ENCODE data around the gene CFL2. TPM values are rescaled to one million over a fixed set of nuclear protein-coding genes. Genes with fewer than 3 reads are reported as not detected.
A peak's percentile ranks its signal among the peaks of the same experiment; 100 is the strongest.

The CFL2 gene
- total and polyA plus RNA-seq, 2 of the 13 experiments (the other 11 are each of a cell fraction or from before 2014, with no cell fraction given) = 114 to 158 TPM

- no peak for FAIRE-seq
- intact Hi-C loops (cut with micrococcal nuclease; ENCODE audit: unreplicated experiment) = no loop called here
- no TSS peak for BruUV-seq (replicated peaks)
Observed at GRCh38 chr14:34749408-34749807, 35.0 kb upstream of the CFL2 start.

GRCh38 chr14:34742270-34743115 is 28.1 kb upstream of the CFL2 start:
- Histone ChIP-seq H3K4me1 (ENCODE audit: insufficient read depth, low read length) (peaks cover 7% of the 10 kb centered on the region; the same call in 1 of the 2 replicates), H3K9me3 (ENCODE audit: low read length) (no peaks in the 10 kb centered on the region), H3K9ac (ENCODE audit: insufficient read depth, low read depth, low read length) (no peak overlapping the region), H3K27me3 (ENCODE audit: control insufficient read depth in 1 of 2, insufficient read depth in 2 of 2, low read length in 2 of 2) (no peaks in the 10 kb centered on the region), H3K4me2 (ENCODE audit: low read depth, low read length) (peak overlapping the region; percentile 26; the same call in 1 of the 2 replicates), H2AFZ (ENCODE audit: low read length) (no peak overlapping the region), H3K4me3 (replicated peaks in 1 of 3; ENCODE audit: insufficient read depth in 1 of 3, low read depth in 2 of 3, low read length in 3 of 3) (no peak overlapping the region), H3K27ac (ENCODE audit: extremely low read length, insufficient read depth, low read length) (no peak overlapping the region), H4K20me1 (ENCODE audit: insufficient read depth, low read length) (no peaks in the 10 kb centered on the region), H3K36me3 (replicated peaks in 1 of 2; ENCODE audit: control insufficient read depth in 1 of 2, insufficient read depth in 2 of 2, low read length in 2 of 2) (no peaks in the 10 kb centered on the region), H3K79me2 (ENCODE audit: insufficient read depth, low read length) (no peaks in the 10 kb centered on the region)
- WGBS (ENCODE audit: low lambda C conversion rate) = 38% methylated on average over 8 of the region's 8 CpGs
- FAIRE-seq (no peak), ATAC-seq (peak; percentile 55), DNase-seq (ENCODE audit: low spot score) (no peak)
- ChIA-PET POLR2A (interaction anchor here (0.7 to 1.3 kb wide), 2 partner anchors 19 to 28 kb away, joined by 3 to 4 read pairs; partner anchors contain the start of gene CFL2), CTCF (ENCODE audit: low intra/inter-chr PET ratio, low total read pairs) (no interaction called here)
- intact Hi-C loops (cut with micrococcal nuclease; ENCODE audit: unreplicated experiment) = no loop called here
- in situ Hi-C loops (cut with HindIII; ENCODE audit: extremely low pct_ligation_motif_present, low pct_unique_long_range_greater_than_20kb) = no loop called here
- BruUV-seq (replicated peaks) = no TSS peak
- no peak for TF ChIP-seq KDM1A (CRISPR knock-in tag; IDR thresholded peaks at IDR 0.05)
- TF ChIP-seq ZNF431 (CRISPR knock-in tag; IDR thresholded peaks at IDR 0.05; ENCODE audit: borderline replicate concordance, low read depth) = no peak
- peak; percentile 16; the same call in 1 of the 2 replicates for TF ChIP-seq CEBPG (CRISPR knock-in tag; IDR thresholded peaks at IDR 0.05)
- no peak for TF ChIP-seq ZNF563 (CRISPR knock-in tag; IDR thresholded peaks at IDR 0.05)
- no peak for TF ChIP-seq KDM2A (CRISPR knock-in tag; IDR thresholded peaks at IDR 0.05; ENCODE audit: borderline replicate concordance, low read depth)
- TF ChIP-seq CAMTA2 (CRISPR knock-in tag; IDR thresholded peaks at IDR 0.05; ENCODE audit: borderline replicate concordance) = no peak
- TF ChIP-seq ATF7 (IDR thresholded peaks at IDR 0.05) = no peak
- no peak for TF ChIP-seq ATF7 (CRISPR knock-in tag; IDR thresholded peaks at IDR 0.05)
- no peak for TF ChIP-seq PRDM15 (CRISPR knock-in tag; IDR thresholded peaks at IDR 0.05)

More at GRCh38 chr14:34749408-34749807, 35.0 kb upstream of the CFL2 start:
- TF ChIP-seq PLSCR1 (CRISPR knock-in tag; IDR thresholded peaks at IDR 0.05; ENCODE audit: borderline replicate concordance) = no peak
- no peak for TF ChIP-seq RFX5 (IDR thresholded peaks at IDR 0.05; ENCODE audit: low read depth, low read length)
- TF ChIP-seq ZNF660 (CRISPR knock-in tag; IDR thresholded peaks at IDR 0.05; ENCODE audit: borderline replicate concordance, low read depth) = no peak
- TF ChIP-seq BRD4 (CRISPR knock-in tag; IDR thresholded peaks at IDR 0.05) = no peak
- TF ChIP-seq ERF (CRISPR knock-in tag; IDR thresholded peaks at IDR 0.05) = no peak
- TF ChIP-seq SRSF4 (IDR thresholded peaks at IDR 0.05; ENCODE audit: low read depth, low read length, poor library complexity, severe bottlenecking) = no peak
- TF ChIP-seq MEIS1 (CRISPR knock-in tag; IDR thresholded peaks at IDR 0.05; ENCODE audit: borderline replicate concordance) = no peak
- Histone ChIP-seq H4K20me1 (ENCODE audit: insufficient read depth, low read length) (no peaks in the 10 kb centered on the region), H3K79me2 (ENCODE audit: insufficient read depth, low read length) (no peaks in the 10 kb centered on the region), H3K27ac (ENCODE audit: extremely low read length, insufficient read depth, low read length) (no peak overlapping the region), H3K9ac (ENCODE audit: insufficient read depth, low read depth, low read length) (no peak overlapping the region), H3K4me1 (ENCODE audit: insufficient read depth, low read length) (no peaks in the 10 kb centered on the region), H3K4me2 (ENCODE audit: low read depth, low read length) (no peak overlapping the region), H3K4me3 (replicated peaks in 1 of 3; ENCODE audit: insufficient read depth in 1 of 3, low read depth in 2 of 3, low read length in 3 of 3) (no peak overlapping the region), H3K9me3 (ENCODE audit: low read length) (no peaks in the 10 kb centered on the region), H3K27me3 (ENCODE audit: control insufficient read depth in 1 of 2, insufficient read depth in 2 of 2, low read length in 2 of 2) (no peaks in the 10 kb centered on the region), H3K36me3 (replicated peaks in 1 of 2; ENCODE audit: control insufficient read depth in 1 of 2, insufficient read depth in 2 of 2, low read length in 2 of 2) (peaks cover 0 to 2% of the 10 kb centered on the region in 2 experiments; a peak in 3 of 5 replicates), H2AFZ (ENCODE audit: low read length) (no peak overlapping the region)
- DNase-seq (ENCODE audit: low spot score) (no peak), ATAC-seq (no peak)
- ChIA-PET POLR2A (no interaction called here), CTCF (ENCODE audit: low intra/inter-chr PET ratio, low total read pairs) (no interaction called here)
- WGBS (ENCODE audit: low lambda C conversion rate) = 92% methylated on average over 6 of the region's 6 CpGs
- in situ Hi-C loops (cut with HindIII; ENCODE audit: extremely low pct_ligation_motif_present, low pct_unique_long_range_greater_than_20kb) = no loop called here

All from HepG2 (cell line).